B cell (primary cell): Measurements from ENCODE around the gene RAB6A. TPM values are rescaled to one million over a fixed set of nuclear protein-coding genes. Genes with fewer than 3 reads are reported as not detected.

Source experiments
- ATAC-seq: fragments of 200-7000 bp; cut with Tn5 transposase; one replicate; pipeline ENCODE4 v1.10.0; 2021; ENCODE audit warnings: low read depth, mild to moderate bottlenecking, moderate number of reproducible peaks, moderate library complexity
- CTCF ChIA-PET: fragments of 350-600 bp; sonication (Branson Sonifier 250); formaldehyde crosslinking; loops from one replicate; lab custom pipeline; 2021; ENCODE audit warnings: antibody characterized with exemption, inconsistent platforms; lab: Charles Lee
- POLR2A ChIA-PET: fragments of 350-600 bp; sonication (Branson Sonifier 250); formaldehyde crosslinking; loops from one replicate; lab custom pipeline; 2021; ENCODE audit warnings: antibody characterized with exemption; lab: Charles Lee
- DNase-seq: peaks from one replicate; pipeline ENCODE4 v3.0.0; 2013
- H2AFZ ChIP-seq: 2 replicates; pipeline ENCODE4 v1.6.1; 2012; ENCODE audit warnings: mild to moderate bottlenecking, low read depth, low read length; ENCODE audit not compliant: insufficient read depth, poor library complexity, severe bottlenecking
- H3K27ac ChIP-seq, 2 donors: 1 replicate in 1 of 2; 2 replicates in 1 of 2; pipeline ENCODE4 v1.5.1; 2012 to 2013; ENCODE audit warnings: low read length in 2 of 2, mild to moderate bottlenecking in 2 of 2, moderate library complexity in 1 of 2
- H3K27me3 ChIP-seq, 4 experiments: fragments of 200-600 bp in 1 of 4; sonication (generic) in 1 of 4; replicated peaks in 1 of 4; 1 replicate in 2 of 4; 2 replicates in 2 of 4; pipeline versions ENCODE4 v1.6.1 to v1.7.0; 2013 to 2016; ENCODE audit warnings: low read length in 3 of 4, mild to moderate bottlenecking in 2 of 4, mixed read lengths in 1 of 4, moderate library complexity in 1 of 4; ENCODE audit not compliant: insufficient read depth in 4 of 4, control insufficient read depth in 3 of 4; ENCODE audit errors: control extremely low read depth in 1 of 4
- H3K36me3 ChIP-seq, 2 experiments: replicated peaks in 1 of 2; 1 replicate in 1 of 2; 2 replicates in 1 of 2; pipeline versions ENCODE4 v1.6.1 to v1.7.1; 2013; ENCODE audit warnings: low read length in 1 of 2; ENCODE audit not compliant: insufficient read depth in 2 of 2, control insufficient read depth in 1 of 2; ENCODE audit errors: control extremely low read depth in 1 of 2, extremely low read depth in 1 of 2
- H3K4me1 ChIP-seq, 2 donors: fragments of 200-600 bp in 1 of 2; sonication (generic) in 1 of 2; 1 replicate in 1 of 2; 2 replicates in 1 of 2; pipeline versions ENCODE4 v1.5.1 to v1.6.1; 2013 to 2017; ENCODE audit warnings: low read length in 2 of 2; ENCODE audit not compliant: control insufficient read depth in 2 of 2, insufficient read depth in 2 of 2
- H3K4me2 ChIP-seq: replicated peaks from 2 replicates; pipeline ENCODE3; 2012; ENCODE audit warnings: mild to moderate bottlenecking, low read depth, low read length; ENCODE audit not compliant: poor library complexity, severe bottlenecking
- H3K4me3 ChIP-seq, 5 experiments: fragments of 200-600 bp in 1 of 5; sonication (generic) in 1 of 5; 1 replicate in 3 of 5; 2 replicates in 2 of 5; pipeline versions ENCODE4 v1.5.1 to v1.7.0; 2011 to 2016; ENCODE audit warnings: low read length in 4 of 5, mild to moderate bottlenecking in 4 of 5, low read depth in 2 of 5, control low read depth in 1 of 5, moderate library complexity in 1 of 5; ENCODE audit not compliant: insufficient read depth in 1 of 5; ENCODE audit errors: control extremely low read depth in 1 of 5, extremely low read depth in 1 of 5
- H3K79me2 ChIP-seq: fragments of 200-600 bp; sonication (generic); one replicate; pipeline ENCODE4 v1.6.0; 2016; ENCODE audit warnings: low read length; ENCODE audit not compliant: control insufficient read depth, insufficient read depth
- H3K9ac ChIP-seq: fragments of 200-600 bp; sonication (generic); 2 replicates; pipeline ENCODE4 v1.6.1; 2017; ENCODE audit warnings: mild to moderate bottlenecking, low read length, moderate library complexity
- H3K9me3 ChIP-seq, 3 donors: one replicate each; pipeline versions ENCODE4 v1.6.1 to v1.7.1; 2013; ENCODE audit warnings: low read length in 2 of 3; ENCODE audit not compliant: control insufficient read depth in 2 of 3, insufficient read depth in 1 of 3; ENCODE audit errors: control extremely low read depth in 1 of 3
- H4K20me1 ChIP-seq: 2 replicates; pipeline ENCODE4 v1.6.0; 2012; ENCODE audit warnings: mild to moderate bottlenecking, low read length; ENCODE audit not compliant: insufficient read depth, control insufficient read depth, poor library complexity, severe bottlenecking
- H3K27ac Mint-ChIP-seq: one replicate; pipeline ENCODE4 v1.8.0; 2021; ENCODE audit warnings: mixed read lengths
- H3K27me3 Mint-ChIP-seq: one replicate; pipeline ENCODE4 v1.8.0; 2021; ENCODE audit warnings: mixed read lengths
- H3K4me1 Mint-ChIP-seq: one replicate; pipeline ENCODE4 v1.8.0; 2021; ENCODE audit warnings: mixed read lengths
- H3K4me3 Mint-ChIP-seq: one replicate; pipeline ENCODE4 v1.8.0; 2021; ENCODE audit warnings: mixed read lengths
- H3K9me3 Mint-ChIP-seq: one replicate; pipeline ENCODE4 v1.8.0; 2022; ENCODE audit warnings: mixed read lengths; ENCODE audit not compliant: insufficient read depth
- EZH2 ChIP-seq: IDR thresholded peaks from 2 replicates; pipeline ENCODE4 v1.6.1; 2012; ENCODE audit warnings: borderline replicate concordance, low read depth, mild to moderate bottlenecking, moderate library complexity, low read length; ENCODE audit not compliant: insufficient read depth, poor library complexity, severe bottlenecking
- WGBS: methylation state at CpG from one replicate; pipeline ENCODE4 v1.1.5; 2013; ENCODE audit warnings: missing lambda C conversion rate; ENCODE audit not compliant: insufficient coverage; 5-methylcytosine and 5-hydroxymethylcytosine counted together
- intact Hi-C: fragments of 100-400 bp; cut with micrococcal nuclease; formaldehyde crosslinking; loops from one replicate; pipeline ENCODE4 v1.10.0; 2022
- polyA plus RNA-seq: library from polyadenylated mRNA; depleted of rRNA; stranded (reverse); fragments of >200 nt; gene quantifications from 2 replicates; pipeline ENCODE4 v1.2.3, GENCODE V29; 2012
- total RNA-seq, 2 donors: library from RNA; stranded (reverse); fragments of 120-200 nt in 1 of 2; gene quantifications; 1 replicate in 1 of 2; 2 replicates in 1 of 2; pipeline versions ENCODE4 v1.2.3 to v1.2.4, GENCODE V29; 2013 to 2022
- TF ChIP-seq, protein P1 (sequence below): fragments of 200-600 bp; IDR thresholded peaks from one replicate; pipeline ENCODE4 v1.8.0; 2022; ENCODE audit warnings: antibody characterized with exemption, mild to moderate bottlenecking

RAB6A gene
- total and polyA plus RNA-seq, 2 donors (not counting 1 experiment from before 2014, with no cell fraction given): 17.2 to 70.5 TPM

DNA sequence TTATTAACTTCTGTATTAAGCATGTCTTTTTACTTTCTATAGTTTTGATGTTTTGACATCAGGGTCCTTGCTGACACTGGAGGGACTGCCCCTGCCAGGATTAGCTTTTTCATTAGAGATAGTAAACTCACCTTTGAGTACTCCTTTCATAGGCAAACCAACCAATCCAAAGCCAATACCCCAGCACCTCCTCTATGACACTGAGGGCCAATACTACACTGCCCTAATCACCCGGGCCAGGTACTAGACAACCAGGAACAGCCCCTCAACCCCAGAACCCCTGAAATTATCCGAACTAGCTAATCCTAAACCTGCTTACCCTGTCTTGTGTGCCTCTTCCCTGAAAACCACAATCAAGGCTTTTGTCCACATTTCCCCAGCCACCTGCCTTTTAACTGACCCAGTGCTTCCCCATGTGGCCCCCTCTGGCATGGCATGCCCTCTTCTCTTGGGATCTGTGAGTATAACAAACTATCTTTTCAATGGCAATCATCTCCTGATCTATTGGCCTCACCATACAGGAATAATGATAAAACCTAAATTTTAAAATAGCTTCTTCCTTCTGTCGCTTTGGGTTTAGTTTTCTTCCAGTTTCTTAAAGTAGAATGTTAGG, 31.2 kb downstream of the RAB6A start:
- intact Hi-C loops: no loop called here
- H3K27me3 ChIP-seq: no peaks in the 10 kb centered on the region
- no peak overlapping the region for H2AFZ ChIP-seq
- H3K9ac ChIP-seq: no peak overlapping the region
- no peaks in the 10 kb centered on the region for H3K9me3 ChIP-seq
- H3K4me1 ChIP-seq: no peaks in the 10 kb centered on the region
- peak overlapping the region in 1 of 2 donors; percentile 29 for H3K27ac ChIP-seq
- H3K36me3 ChIP-seq: peaks cover 4 to 6% of the 10 kb centered on the region in 2 experiments
- TF ChIP-seq, protein P1, sequence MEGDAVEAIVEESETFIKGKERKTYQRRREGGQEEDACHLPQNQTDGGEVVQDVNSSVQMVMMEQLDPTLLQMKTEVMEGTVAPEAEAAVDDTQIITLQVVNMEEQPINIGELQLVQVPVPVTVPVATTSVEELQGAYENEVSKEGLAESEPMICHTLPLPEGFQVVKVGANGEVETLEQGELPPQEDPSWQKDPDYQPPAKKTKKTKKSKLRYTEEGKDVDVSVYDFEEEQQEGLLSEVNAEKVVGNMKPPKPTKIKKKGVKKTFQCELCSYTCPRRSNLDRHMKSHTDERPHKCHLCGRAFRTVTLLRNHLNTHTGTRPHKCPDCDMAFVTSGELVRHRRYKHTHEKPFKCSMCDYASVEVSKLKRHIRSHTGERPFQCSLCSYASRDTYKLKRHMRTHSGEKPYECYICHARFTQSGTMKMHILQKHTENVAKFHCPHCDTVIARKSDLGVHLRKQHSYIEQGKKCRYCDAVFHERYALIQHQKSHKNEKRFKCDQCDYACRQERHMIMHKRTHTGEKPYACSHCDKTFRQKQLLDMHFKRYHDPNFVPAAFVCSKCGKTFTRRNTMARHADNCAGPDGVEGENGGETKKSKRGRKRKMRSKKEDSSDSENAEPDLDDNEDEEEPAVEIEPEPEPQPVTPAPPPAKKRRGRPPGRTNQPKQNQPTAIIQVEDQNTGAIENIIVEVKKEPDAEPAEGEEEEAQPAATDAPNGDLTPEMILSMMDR: peak; percentile 44
- no peak for TF ChIP-seq EZH2
- no peak overlapping the region for H3K4me2 ChIP-seq
- DNase-seq (no peak), ATAC-seq (no peak)
- peaks cover 46% of the 10 kb centered on the region for H3K79me2 ChIP-seq
- Mint-ChIP-seq H3K27ac (no peak overlapping the region), H3K4me3 (no peak overlapping the region), H3K27me3 (no peaks in the 10 kb centered on the region), H3K4me1 (peaks cover 7% of the 10 kb centered on the region), H3K9me3 (no peaks in the 10 kb centered on the region)
- peaks cover 18% of the 10 kb centered on the region for H4K20me1 ChIP-seq
- 95% methylated on average over 2 of the region's 3 CpGs for WGBS
- ChIA-PET POLR2A (no interaction called here), CTCF (no interaction called here)
- no peak overlapping the region for H3K4me3 ChIP-seq

DNA sequence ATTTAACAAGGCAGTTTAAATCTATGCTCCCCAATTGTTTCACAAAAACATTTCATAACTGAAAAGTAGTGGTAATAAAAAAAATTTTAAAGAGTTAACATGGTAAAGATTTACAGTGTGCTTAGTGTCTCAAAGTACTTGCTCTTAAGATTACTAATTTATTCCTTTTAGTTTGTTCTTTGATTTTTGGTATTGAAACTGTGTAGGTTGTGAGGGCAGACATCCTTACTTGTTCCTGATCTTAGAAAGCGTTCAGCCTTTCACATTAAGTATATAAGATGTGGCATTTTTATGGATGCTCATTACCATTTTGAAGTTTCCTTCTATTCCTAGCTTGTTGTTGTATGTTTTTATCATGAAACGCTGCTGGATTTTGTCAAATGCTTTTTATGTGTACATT, 32.9 kb downstream of the RAB6A start:
- intact Hi-C loops: no loop called here

More for the DNA sequence above, 32.9 kb downstream of the RAB6A start:
- no peak overlapping the region for H3K27ac Mint-ChIP-seq
- POLR2A ChIA-PET: no interaction called here
- no peak overlapping the region for H3K4me3 Mint-ChIP-seq
- WGBS: no CpG with 5 or more reads among the region's 2 CpGs
- Histone ChIP-seq H3K9ac (no peak overlapping the region), H3K36me3 (peaks cover 4% of the 10 kb centered on the region in 2 experiments), H4K20me1 (peaks cover 18% of the 10 kb centered on the region), H3K4me3 (no peak overlapping the region), H3K4me2 (no peak overlapping the region), H3K79me2 (peaks cover 41% of the 10 kb centered on the region), H3K9me3 (no peaks in the 10 kb centered on the region), H3K27me3 (no peaks in the 10 kb centered on the region), H2AFZ (no peak overlapping the region), H3K27ac (no peak overlapping the region), H3K4me1 (no peaks in the 10 kb centered on the region)
- DNase-seq (no peak), ATAC-seq (no peak)
- H3K4me1 Mint-ChIP-seq: peaks cover 4% of the 10 kb centered on the region
- H3K27me3 Mint-ChIP-seq: no peaks in the 10 kb centered on the region
- TF ChIP-seq, protein P1: no peak
- no peak for TF ChIP-seq EZH2
- CTCF ChIA-PET: no interaction called here
- H3K9me3 Mint-ChIP-seq: no peaks in the 10 kb centered on the region
